ENCODE results near the gene TES. TPM values are rescaled to one million over a fixed set of nuclear protein-coding genes. Genes with fewer than 3 reads are reported as not detected.

Gene TES
- total and polyA plus RNA-seq, 2 of the 8 experiments (the other 6 are each of a cell fraction or from before 2014, with no cell fraction given): 18.2 to 36.3 TPM

DNA sequence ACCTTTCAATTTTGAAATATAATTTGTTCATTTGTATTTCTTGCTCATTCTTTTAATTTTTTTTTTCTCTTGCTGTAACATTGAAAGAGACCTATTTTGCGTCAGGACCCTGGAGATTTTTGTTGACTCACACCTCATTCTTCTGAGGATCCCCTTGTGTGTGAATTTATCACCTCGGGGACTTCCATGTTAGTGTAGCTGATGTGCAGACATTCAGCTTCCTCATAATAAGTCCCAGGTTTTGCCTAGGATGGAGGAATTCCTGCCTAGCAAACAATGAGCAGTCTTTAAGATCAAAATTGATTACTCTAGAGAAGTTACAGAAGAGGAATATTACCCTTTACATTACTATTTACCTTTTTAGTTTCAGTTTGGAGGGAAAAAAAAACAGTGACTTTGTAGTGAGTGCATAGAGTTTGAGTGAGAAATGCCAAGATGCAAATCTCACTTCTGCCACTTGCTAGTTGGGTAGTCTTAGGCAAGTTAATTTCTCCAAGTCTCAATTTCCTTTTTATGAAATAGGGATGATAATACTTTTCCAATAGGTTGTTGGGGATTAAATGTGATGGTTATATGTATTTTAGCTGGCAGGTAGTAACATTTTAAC is 14.3 kb downstream of the TES start:
- Histone ChIP-seq H3K79me2 (ENCODE audit: control insufficient read depth in 1 of 2, insufficient read depth in 2 of 2, low read length in 2 of 2) (peaks cover 0 to 7% of the 10 kb centered on the region in 2 experiments; a peak in 3 of 4 replicates), H2BK15ac (ENCODE audit: low read length) (no peak overlapping the region), H4K8ac (ENCODE audit: extremely low read depth, insufficient read depth, low read length) (no peak overlapping the region), H2AK5ac (ENCODE audit: low read depth, low read length) (no peak overlapping the region), H3K4me2 (ENCODE audit: insufficient read depth in 1 of 2, low read depth in 2 of 2, low read length in 2 of 2) (no peak overlapping the region), H3K18ac (ENCODE audit: extremely low read depth, low read length) (no peak overlapping the region), H3K9me3 (ENCODE audit: insufficient read depth in 2 of 2, low read depth in 1 of 2, low read length in 1 of 2) (no peaks in the 10 kb centered on the region), H3K56ac (replicated peaks; ENCODE audit: insufficient read length, low read depth, low read length) (no peak overlapping the region), H3K79me1 (ENCODE audit: low read depth, low read length) (no peaks in the 10 kb centered on the region), H4K20me1 (replicated peaks in 1 of 2; ENCODE audit: control insufficient read depth in 1 of 2, insufficient read depth in 2 of 2, low read length in 2 of 2) (no peaks in the 10 kb centered on the region), H2BK20ac (ENCODE audit: low read length) (no peak overlapping the region), H3K36me3 (ENCODE audit: control insufficient read depth in 2 of 4, insufficient read depth in 4 of 4, low read length in 3 of 4) (no peaks in the 10 kb centered on the region), H4K91ac (replicated peaks; ENCODE audit: insufficient read length, low read length) (no peak overlapping the region), H3K27me3 (replicated peaks in 1 of 4; ENCODE audit: control insufficient read depth in 3 of 4, extremely low read depth in 1 of 4, insufficient read depth in 3 of 4, low read length in 3 of 4) (no peaks in the 10 kb centered on the region), H3K4ac (replicated peaks; ENCODE audit: insufficient read length, low read depth, low read length) (no peak overlapping the region), H2BK5ac (ENCODE audit: low read depth, low read length) (no peak overlapping the region), H3K23ac (ENCODE audit: insufficient read length) (no peak overlapping the region), H2BK12ac (ENCODE audit: low read depth, low read length) (no peak overlapping the region), H3K14ac (ENCODE audit: insufficient read length) (no peak overlapping the region), H3K23me2 (ENCODE audit: low read depth, low read length) (no peaks in the 10 kb centered on the region), H4K5ac (ENCODE audit: insufficient read length, low read depth, low read length) (no peak overlapping the region), H3K9ac (replicated peaks in 1 of 4; ENCODE audit: extremely low read depth in 1 of 4, low read depth in 3 of 4, low read length in 3 of 4) (no peak overlapping the region), H3K4me3 (ENCODE audit: extremely low read depth in 1 of 4, insufficient read depth in 2 of 4, low read depth in 3 of 4, low read length in 4 of 4) (no peak overlapping the region), H2AFZ (ENCODE audit: low read length) (no peak overlapping the region), H3K27ac (ENCODE audit: low read depth, low read length) (no peak overlapping the region), H2BK120ac (replicated peaks; ENCODE audit: low read depth, low read length) (no peak overlapping the region), H3K4me1 (replicated peaks in 1 of 4; ENCODE audit: control insufficient read depth in 3 of 4, insufficient read depth in 4 of 4, low read length in 3 of 4) (no peaks in the 10 kb centered on the region)
- POLR2A ChIA-PET (ENCODE audit: partially characterized antibody): no interaction called here
- 81% methylated on average over 2 of the region's 2 CpGs; no CpG with 5 or more reads in 1 of the 2 experiments for WGBS, 2 experiments (ENCODE audit: extremely low coverage in 1 of 2, insufficient coverage in 1 of 2, insufficient read length in 1 of 2, insufficient replicate concordance in 2 of 2, low coverage in 1 of 2, low lambda C conversion rate in 2 of 2, missing lambda C conversion rate in 1 of 2)
- CTCF ChIA-PET (ENCODE audit: partially characterized antibody): interaction anchor here (1.1 to 3.5 kb wide), 4 partner anchors 8 to 44 kb away, joined by 4 to 31 read pairs (median 14); no protein-coding TSS in a partner anchor
- no peak for DNase-seq (ENCODE audit: low read depth in 1 of 2, low spot score in 2 of 2)
- FAIRE-seq: no peak
- no peak for TF ChIP-seq SAP30 (IDR thresholded peaks at IDR 0.05; ENCODE audit: insufficient read depth, insufficient replicate concordance, low read length)
- TF ChIP-seq GABPA (IDR thresholded peaks at IDR 0.05; ENCODE audit: borderline replicate concordance, insufficient read depth, low read length): no peak
- TF ChIP-seq EP300 (IDR thresholded peaks at IDR 0.05; ENCODE audit: borderline replicate concordance in 1 of 2, low read depth in 2 of 2, low read length in 2 of 2): no peak
- TF ChIP-seq RAD21 (IDR thresholded peaks at IDR 0.05 in 1 of 2, conservative IDR thresholded peaks at IDR 0.05 in 1 of 2; ENCODE audit: low read depth in 2 of 2, low read length in 2 of 2): no peak
- TF ChIP-seq SP4 (IDR thresholded peaks at IDR 0.05; ENCODE audit: low read length): no peak
- no peak for TF ChIP-seq CBX8 (IDR thresholded peaks at IDR 0.05; ENCODE audit: borderline replicate concordance, low read depth, low read length)
- no peak for TF ChIP-seq CBX5 (IDR thresholded peaks at IDR 0.05; ENCODE audit: low read depth, low read length)
- TF ChIP-seq NRF1 (IDR thresholded peaks at IDR 0.05; ENCODE audit: low read depth, low read length): no peak
- TF ChIP-seq HDAC6 (IDR thresholded peaks at IDR 0.05; ENCODE audit: low read depth, low read length): no peak
- no peak for TF ChIP-seq CHD2 (IDR thresholded peaks at IDR 0.05; ENCODE audit: low read length)
- no peak for TF ChIP-seq JUND (IDR thresholded peaks at IDR 0.05; ENCODE audit: low read length)
- TF ChIP-seq JUN (IDR thresholded peaks at IDR 0.05; ENCODE audit: low read depth, low read length): no peak
- no peak for TF ChIP-seq GTF2F1 (IDR thresholded peaks at IDR 0.05; ENCODE audit: borderline replicate concordance, low read depth, low read length)
